Activated T-cell treated with anti-CD3 and anti-CD28 coated beads for 1 hour (primary cell): ENCODE results near the gene CLMN.

ENCODE experiments used
- DNase-seq: peaks from one replicate; pipeline ENCODE4 v3.0.0-alpha.2; 2020; ENCODE audit warnings: low read depth

CLMN gene

DNA sequence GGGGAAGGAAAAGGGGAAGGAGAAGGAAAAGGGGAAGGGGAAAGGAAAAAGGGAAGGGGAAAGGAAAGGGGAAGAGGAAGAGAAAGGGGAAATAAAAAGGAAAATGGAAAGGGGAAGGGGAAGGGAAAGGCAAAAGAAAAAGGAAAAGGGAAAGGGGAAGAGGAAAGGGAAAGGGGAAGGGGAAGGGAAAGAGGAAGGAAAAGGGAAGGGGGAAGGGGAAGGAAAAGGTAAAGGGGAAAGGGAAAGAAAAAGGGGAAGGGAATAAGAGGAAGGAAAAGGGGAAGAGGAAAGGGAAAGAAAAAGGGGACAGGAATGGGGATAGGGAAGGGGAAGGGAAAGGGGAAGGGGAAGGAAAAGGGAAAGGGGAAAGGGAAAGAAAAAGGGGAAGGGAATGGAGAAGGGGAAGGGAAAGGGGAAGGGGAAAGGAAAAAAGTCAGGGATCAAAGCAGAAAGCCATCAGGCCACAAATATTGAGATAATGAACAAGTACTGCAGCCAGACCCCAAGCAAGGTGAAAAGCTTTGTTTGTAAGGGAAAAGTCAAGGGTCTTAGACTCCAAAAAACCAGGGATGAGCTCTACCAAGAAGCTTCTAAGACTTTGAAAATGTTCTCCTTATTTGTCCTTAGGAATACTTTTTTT, 182.4 kb downstream of the CLMN start:
- no peak for DNase-seq

GRCh38 chr14:95136631-95137030, 183.1 kb downstream of the CLMN start:
- no peak for DNase-seq

GRCh38 chr14:95134304-95134933, 185.3 kb downstream of the CLMN start:
- no peak for DNase-seq

- DNase-seq: no peak
These were observed 186.4 kb downstream of the CLMN start for GRCh38 chr14:95133282-95133681.

DNA sequence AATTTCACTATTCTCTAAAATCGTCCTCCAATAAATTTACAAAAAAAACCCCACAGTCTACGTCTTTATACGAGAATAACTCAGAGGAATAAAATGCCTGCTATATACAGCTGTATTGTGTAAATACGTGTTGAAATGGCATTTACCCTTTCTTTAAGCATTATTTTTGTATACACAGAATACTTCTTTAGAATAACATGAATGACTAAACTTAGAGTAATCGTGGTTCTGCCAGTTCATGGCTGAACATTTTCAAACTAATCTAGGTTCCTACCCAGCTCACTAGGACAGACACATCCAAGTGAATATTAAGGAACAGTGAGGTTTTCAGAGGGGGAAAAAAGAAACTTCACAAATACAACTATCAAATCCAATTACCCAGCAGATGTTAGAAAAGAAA, 186.9 kb downstream of the CLMN start:
- no peak for DNase-seq
